ENCODE results near the gene SULT1A2. TPM values are rescaled to one million over a fixed set of nuclear protein-coding genes. Genes with fewer than 3 reads are reported as not detected.

Gene SULT1A2
- total and polyA plus RNA-seq, 2 donors (not counting 1 experiment from before 2014, with no cell fraction given), result 0.17 TPM; not detected in 1

DNA sequence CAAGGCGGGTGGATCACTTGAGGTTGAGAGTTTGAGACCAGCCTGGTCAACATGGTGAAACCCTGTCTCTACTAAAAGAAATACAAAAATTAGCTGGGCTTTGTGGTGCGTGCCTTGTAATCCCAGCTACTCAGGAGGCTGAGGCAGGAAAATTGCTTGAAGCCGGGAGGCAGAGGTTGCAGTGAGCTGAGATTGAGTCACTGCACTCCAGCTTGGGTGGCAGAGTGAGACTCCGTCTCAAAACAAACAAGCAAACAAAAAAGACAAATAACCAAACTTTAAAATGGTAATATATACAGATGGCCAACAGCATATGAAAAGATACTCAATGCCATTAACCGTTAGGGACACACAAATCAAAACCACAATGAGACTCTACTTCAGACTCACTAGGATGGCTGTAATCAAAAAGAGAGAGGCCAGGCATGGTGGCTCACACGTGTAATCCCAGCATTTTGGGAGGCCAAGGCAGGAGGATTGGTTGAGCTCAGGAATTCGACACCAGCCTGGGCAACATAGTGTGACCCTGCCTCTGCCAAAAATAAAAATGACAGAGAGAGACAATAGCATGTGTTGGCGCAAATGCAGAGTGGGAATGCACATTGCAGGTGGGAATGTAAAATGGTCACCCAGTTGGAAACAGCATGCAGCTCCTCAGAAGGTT lies 21.3 kb downstream of the SULT1A2 start:
- H3K27me3 ChIP-seq (ENCODE audit: control insufficient read depth, insufficient read depth, low read length), result no peaks in the 10 kb centered on the region
- H3K9me3 ChIP-seq (ENCODE audit: control insufficient read depth, insufficient read depth, low read depth, low read length), result no peaks in the 10 kb centered on the region
- H3K4me3 ChIP-seq (replicated peaks in 1 of 4; ENCODE audit: control extremely low read depth in 1 of 4, insufficient read depth in 1 of 4, low read depth in 3 of 4, low read length in 4 of 4), result no peak overlapping the region
- H4K20me1 ChIP-seq (ENCODE audit: control insufficient read depth, extremely low read depth, insufficient read depth, low read length), result no peaks in the 10 kb centered on the region
- H3K4me2 ChIP-seq (ENCODE audit: extremely low read depth, insufficient read depth, low read length), result no peak overlapping the region
- H3K27ac ChIP-seq (ENCODE audit: insufficient read depth, low read length), result no peak overlapping the region
- no peak overlapping the region for H3K9ac ChIP-seq (ENCODE audit: insufficient read depth, low read length)
- no peaks in the 10 kb centered on the region for H3K4me1 ChIP-seq (ENCODE audit: control insufficient read depth, extremely low read depth, insufficient read depth, low read length)
- no peak for DNase-seq (ENCODE audit: low read depth in 2 of 2)
- H3K79me2 ChIP-seq (ENCODE audit: control insufficient read depth, insufficient read depth, low read length), result no peaks in the 10 kb centered on the region
- H3K36me3 ChIP-seq (ENCODE audit: control insufficient read depth, insufficient read depth, low read length), result no peaks in the 10 kb centered on the region
- no peak overlapping the region for H2AFZ ChIP-seq (ENCODE audit: low read length)
- no peak for TF ChIP-seq EZH2 (IDR thresholded peaks at IDR 0.05; ENCODE audit: low read length, missing control alignments)
- TF ChIP-seq, protein P1, sequence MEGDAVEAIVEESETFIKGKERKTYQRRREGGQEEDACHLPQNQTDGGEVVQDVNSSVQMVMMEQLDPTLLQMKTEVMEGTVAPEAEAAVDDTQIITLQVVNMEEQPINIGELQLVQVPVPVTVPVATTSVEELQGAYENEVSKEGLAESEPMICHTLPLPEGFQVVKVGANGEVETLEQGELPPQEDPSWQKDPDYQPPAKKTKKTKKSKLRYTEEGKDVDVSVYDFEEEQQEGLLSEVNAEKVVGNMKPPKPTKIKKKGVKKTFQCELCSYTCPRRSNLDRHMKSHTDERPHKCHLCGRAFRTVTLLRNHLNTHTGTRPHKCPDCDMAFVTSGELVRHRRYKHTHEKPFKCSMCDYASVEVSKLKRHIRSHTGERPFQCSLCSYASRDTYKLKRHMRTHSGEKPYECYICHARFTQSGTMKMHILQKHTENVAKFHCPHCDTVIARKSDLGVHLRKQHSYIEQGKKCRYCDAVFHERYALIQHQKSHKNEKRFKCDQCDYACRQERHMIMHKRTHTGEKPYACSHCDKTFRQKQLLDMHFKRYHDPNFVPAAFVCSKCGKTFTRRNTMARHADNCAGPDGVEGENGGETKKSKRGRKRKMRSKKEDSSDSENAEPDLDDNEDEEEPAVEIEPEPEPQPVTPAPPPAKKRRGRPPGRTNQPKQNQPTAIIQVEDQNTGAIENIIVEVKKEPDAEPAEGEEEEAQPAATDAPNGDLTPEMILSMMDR (conservative IDR thresholded peaks at IDR 0.05 in 1 of 2, IDR thresholded peaks at IDR 0.05 in 1 of 2; ENCODE audit: low read depth in 1 of 2, low read length in 2 of 2), result no peak

DNA sequence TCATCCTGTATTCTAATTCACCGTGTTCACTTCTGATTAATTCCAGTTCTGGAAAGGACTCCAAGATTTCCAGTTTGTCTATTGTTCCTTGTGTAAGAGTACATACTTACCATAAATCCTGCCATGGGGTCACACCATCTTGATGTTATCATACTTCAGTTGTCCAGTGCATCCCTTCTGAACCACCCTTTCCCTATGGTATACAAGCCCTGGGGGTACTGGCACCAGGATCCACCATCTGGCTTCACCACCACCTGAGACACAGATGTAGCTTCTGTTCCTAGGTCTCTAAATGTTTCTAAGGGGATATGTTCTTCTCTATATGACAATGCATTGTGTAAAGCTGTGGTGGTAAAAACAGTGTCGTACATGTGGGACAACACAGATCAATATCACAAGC lies 21.9 kb downstream of the SULT1A2 start:
- H3K9ac ChIP-seq (ENCODE audit: insufficient read depth, low read length), result no peak overlapping the region
- H3K36me3 ChIP-seq (ENCODE audit: control insufficient read depth, insufficient read depth, low read length), result no peaks in the 10 kb centered on the region
- no peaks in the 10 kb centered on the region for H3K27me3 ChIP-seq (ENCODE audit: control insufficient read depth, insufficient read depth, low read length)
- H3K79me2 ChIP-seq (ENCODE audit: control insufficient read depth, insufficient read depth, low read length), result no peaks in the 10 kb centered on the region
- TF ChIP-seq EZH2 (IDR thresholded peaks at IDR 0.05; ENCODE audit: low read length, missing control alignments), result no peak
- TF ChIP-seq, protein P1 (conservative IDR thresholded peaks at IDR 0.05 in 1 of 2, IDR thresholded peaks at IDR 0.05 in 1 of 2; ENCODE audit: low read depth in 1 of 2, low read length in 2 of 2), result no peak
- DNase-seq (ENCODE audit: low read depth in 2 of 2), result no peak
- no peak overlapping the region for H3K4me3 ChIP-seq (replicated peaks in 1 of 4; ENCODE audit: control extremely low read depth in 1 of 4, insufficient read depth in 1 of 4, low read depth in 3 of 4, low read length in 4 of 4)
- H3K27ac ChIP-seq (ENCODE audit: insufficient read depth, low read length), result no peak overlapping the region
- no peaks in the 10 kb centered on the region for H4K20me1 ChIP-seq (ENCODE audit: control insufficient read depth, extremely low read depth, insufficient read depth, low read length)
- H2AFZ ChIP-seq (ENCODE audit: low read length), result no peak overlapping the region
- no peaks in the 10 kb centered on the region for H3K9me3 ChIP-seq (ENCODE audit: control insufficient read depth, insufficient read depth, low read depth, low read length)
- no peaks in the 10 kb centered on the region for H3K4me1 ChIP-seq (ENCODE audit: control insufficient read depth, extremely low read depth, insufficient read depth, low read length)
- no peak overlapping the region for H3K4me2 ChIP-seq (ENCODE audit: extremely low read depth, insufficient read depth, low read length)

DNA sequence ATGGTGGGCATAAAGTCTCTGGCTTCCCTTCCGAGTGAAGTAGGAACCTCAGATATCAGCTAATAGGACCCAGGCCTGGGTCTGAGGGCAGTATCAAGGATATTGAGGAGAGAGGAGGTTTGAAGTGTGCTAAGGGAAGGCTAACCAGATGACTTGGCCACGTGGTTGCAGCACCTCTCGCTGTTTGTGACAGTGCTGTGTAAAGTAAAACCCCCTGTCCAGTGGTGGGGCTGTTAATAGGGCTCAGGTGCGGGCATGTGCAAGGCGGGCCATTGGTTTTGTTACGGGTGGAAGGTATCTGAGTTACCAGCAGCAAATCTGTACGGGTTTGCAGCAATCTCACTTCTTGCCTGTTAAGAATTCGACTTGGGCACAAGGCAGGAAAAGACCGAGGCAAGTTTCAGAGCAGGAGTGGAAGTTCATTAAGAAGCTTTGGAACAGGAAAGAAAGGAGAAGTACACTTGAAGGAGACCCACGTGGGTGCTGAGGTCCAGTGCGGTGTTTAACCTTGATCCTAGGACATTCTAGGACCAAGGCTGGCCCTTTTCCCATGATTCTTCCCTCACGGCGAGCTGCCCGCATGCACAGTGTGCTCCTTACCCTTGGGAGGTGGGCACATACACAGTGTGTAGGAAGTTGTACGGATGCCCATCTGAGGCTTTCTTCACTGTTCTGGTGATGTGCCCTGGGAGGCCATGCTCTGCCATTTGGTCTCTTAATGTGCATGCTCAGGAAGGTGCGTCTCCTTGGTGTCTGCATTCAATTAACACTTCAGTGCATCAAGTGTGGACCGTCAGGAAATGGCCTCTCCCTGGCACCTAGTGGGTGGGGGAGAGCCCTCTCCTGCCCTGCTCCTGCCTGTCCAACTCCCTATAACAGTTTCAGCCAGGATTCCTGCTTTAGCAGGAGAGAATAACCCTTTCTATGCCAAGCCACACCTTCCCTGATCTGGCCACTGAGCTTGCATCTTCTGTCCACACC lies 22.8 kb downstream of the SULT1A2 start:
- no peaks in the 10 kb centered on the region for H3K9me3 ChIP-seq (ENCODE audit: control insufficient read depth, insufficient read depth, low read depth, low read length)
- no peak overlapping the region for H3K4me2 ChIP-seq (ENCODE audit: extremely low read depth, insufficient read depth, low read length)
- TF ChIP-seq EZH2 (IDR thresholded peaks at IDR 0.05; ENCODE audit: low read length, missing control alignments), result no peak
- TF ChIP-seq, protein P1 (conservative IDR thresholded peaks at IDR 0.05 in 1 of 2, IDR thresholded peaks at IDR 0.05 in 1 of 2; ENCODE audit: low read depth in 1 of 2, low read length in 2 of 2), result no peak
- H4K20me1 ChIP-seq (ENCODE audit: control insufficient read depth, extremely low read depth, insufficient read depth, low read length), result no peaks in the 10 kb centered on the region
- H3K27ac ChIP-seq (ENCODE audit: insufficient read depth, low read length), result no peak overlapping the region
- no peaks in the 10 kb centered on the region for H3K79me2 ChIP-seq (ENCODE audit: control insufficient read depth, insufficient read depth, low read length)
- DNase-seq (ENCODE audit: low read depth in 2 of 2), result no peak
- no peaks in the 10 kb centered on the region for H3K4me1 ChIP-seq (ENCODE audit: control insufficient read depth, extremely low read depth, insufficient read depth, low read length)
- H3K27me3 ChIP-seq (ENCODE audit: control insufficient read depth, insufficient read depth, low read length), result no peaks in the 10 kb centered on the region
- H2AFZ ChIP-seq (ENCODE audit: low read length), result no peak overlapping the region
- H3K36me3 ChIP-seq (ENCODE audit: control insufficient read depth, insufficient read depth, low read length), result no peaks in the 10 kb centered on the region
- H3K4me3 ChIP-seq (replicated peaks in 1 of 4; ENCODE audit: control extremely low read depth in 1 of 4, insufficient read depth in 1 of 4, low read depth in 3 of 4, low read length in 4 of 4), result no peak overlapping the region
- no peak overlapping the region for H3K9ac ChIP-seq (ENCODE audit: insufficient read depth, low read length)

All from fibroblast of lung (primary cell).